Central memory CD8-positive, alpha-beta T cell (primary cell): Measurements from ENCODE around the gene TTBK1.

Experiments
- ATAC-seq: fragments of 150-1000 bp; cut with Tn5 transposase; replicated peaks from 2 replicates; pipeline ENCODE4 v1.10.0; 2022; ENCODE audit warnings: mild to moderate bottlenecking, moderate FRiP score, moderate number of reproducible peaks; ENCODE audit not compliant: poor library complexity, severe bottlenecking; ENCODE audit errors: extremely low read depth
- DNase-seq, 2 donors: peaks; one replicate each; pipeline ENCODE4 v3.0.0; 2021; ENCODE audit warnings: low spot score in 2 of 2
- H3K27ac Mint-ChIP-seq: one replicate; pipeline ENCODE4 v1.8.0; 2022; ENCODE audit warnings: low read depth, mild to moderate bottlenecking, moderate library complexity, mixed read lengths
- H3K27me3 Mint-ChIP-seq: one replicate; pipeline ENCODE4 v1.8.0; 2022; ENCODE audit warnings: mixed read lengths
- H3K36me3 Mint-ChIP-seq: one replicate; pipeline ENCODE4 v1.8.0; 2022; ENCODE audit warnings: mild to moderate bottlenecking, moderate library complexity, mixed read lengths; ENCODE audit not compliant: insufficient read depth
- H3K4me1 Mint-ChIP-seq: one replicate; pipeline ENCODE4 v1.8.0; 2022; ENCODE audit warnings: mixed read lengths
- H3K4me3 Mint-ChIP-seq: one replicate; pipeline ENCODE4 v1.8.0; 2022; ENCODE audit warnings: mild to moderate bottlenecking, moderate library complexity, mixed read lengths
- H3K9me3 Mint-ChIP-seq: one replicate; pipeline ENCODE4 v1.8.0; 2022; ENCODE audit warnings: mixed read lengths

TTBK1 gene

GRCh38 chr6:43213431-43213830 is 29.9 kb upstream of the TTBK1 start:
- H3K27me3 Mint-ChIP-seq, result no peaks in the 10 kb centered on the region
- no peak overlapping the region for H3K27ac Mint-ChIP-seq
- DNase-seq (no peak), ATAC-seq (no peak)
- H3K9me3 Mint-ChIP-seq, result no peaks in the 10 kb centered on the region
- H3K36me3 Mint-ChIP-seq, result peaks cover 13% of the 10 kb centered on the region
- no peaks in the 10 kb centered on the region for H3K4me1 Mint-ChIP-seq
- no peak overlapping the region for H3K4me3 Mint-ChIP-seq

GRCh38 chr6:43215066-43215465 is 28.2 kb upstream of the TTBK1 start:
- Mint-ChIP-seq H3K9me3 (no peaks in the 10 kb centered on the region), H3K36me3 (peaks cover 14% of the 10 kb centered on the region), H3K4me1 (no peaks in the 10 kb centered on the region), H3K4me3 (no peak overlapping the region), H3K27ac (no peak overlapping the region), H3K27me3 (no peaks in the 10 kb centered on the region)
- no peak for DNase-seq
- no peak for ATAC-seq

- no peaks in the 10 kb centered on the region for H3K27me3 Mint-ChIP-seq
Measured at GRCh38 chr6:43216200-43216599, 27.1 kb upstream of the TTBK1 start.

GRCh38 chr6:43217351-43217750 is 25.9 kb upstream of the TTBK1 start:
- ATAC-seq (no peak), DNase-seq (no peak)
- Mint-ChIP-seq H3K4me3 (no peak overlapping the region), H3K36me3 (peaks cover 12% of the 10 kb centered on the region), H3K9me3 (no peaks in the 10 kb centered on the region), H3K27me3 (no peaks in the 10 kb centered on the region), H3K4me1 (no peaks in the 10 kb centered on the region), H3K27ac (no peak overlapping the region)

More at GRCh38 chr6:43216200-43216599, 27.1 kb upstream of the TTBK1 start:
- peaks cover 13% of the 10 kb centered on the region for H3K36me3 Mint-ChIP-seq
- no peak overlapping the region for H3K4me3 Mint-ChIP-seq
- ATAC-seq, result no peak
- H3K9me3 Mint-ChIP-seq, result no peaks in the 10 kb centered on the region
- no peak overlapping the region for H3K27ac Mint-ChIP-seq
- no peaks in the 10 kb centered on the region for H3K4me1 Mint-ChIP-seq
- no peak for DNase-seq

- H3K36me3 Mint-ChIP-seq, result peaks cover 16% of the 10 kb centered on the region
- DNase-seq (no peak), ATAC-seq (no peak)
- H3K4me3 Mint-ChIP-seq, result no peak overlapping the region
- no peaks in the 10 kb centered on the region for H3K9me3 Mint-ChIP-seq
- no peaks in the 10 kb centered on the region for H3K27me3 Mint-ChIP-seq
- peaks cover 9% of the 10 kb centered on the region for H3K4me1 Mint-ChIP-seq
- H3K27ac Mint-ChIP-seq, result peak overlapping the region; percentile 47
Measured at GRCh38 chr6:43219119-43219518, 24.2 kb upstream of the TTBK1 start.

- no peaks in the 10 kb centered on the region for H3K9me3 Mint-ChIP-seq
- peaks cover 16% of the 10 kb centered on the region for H3K4me1 Mint-ChIP-seq
- DNase-seq, result no peak
- H3K36me3 Mint-ChIP-seq, result peaks cover 21% of the 10 kb centered on the region
- peak overlapping the region; percentile 47 for H3K27ac Mint-ChIP-seq
- H3K4me3 Mint-ChIP-seq, result no peak overlapping the region
- ATAC-seq, result no peak
- no peaks in the 10 kb centered on the region for H3K27me3 Mint-ChIP-seq
Measured at GRCh38 chr6:43219814-43220213, 23.5 kb upstream of the TTBK1 start.

- Mint-ChIP-seq H3K27me3 (no peaks in the 10 kb centered on the region), H3K27ac (peak overlapping the region; percentile 99), H3K4me3 (no peak overlapping the region), H3K9me3 (no peaks in the 10 kb centered on the region), H3K36me3 (peaks cover 22% of the 10 kb centered on the region), H3K4me1 (peaks cover 19% of the 10 kb centered on the region)
- no peak for DNase-seq
- ATAC-seq, result no peak
Measured at GRCh38 chr6:43220439-43220951, 22.8 kb upstream of the TTBK1 start.

GRCh38 chr6:43221046-43221972 is 22.0 kb upstream of the TTBK1 start:
- H3K36me3 Mint-ChIP-seq, result peaks cover 25% of the 10 kb centered on the region
- peaks cover 27% of the 10 kb centered on the region for H3K4me1 Mint-ChIP-seq
- H3K4me3 Mint-ChIP-seq, result no peak overlapping the region
- no peaks in the 10 kb centered on the region for H3K27me3 Mint-ChIP-seq
- no peaks in the 10 kb centered on the region for H3K9me3 Mint-ChIP-seq
- DNase-seq, result no peak
- H3K27ac Mint-ChIP-seq, result peak overlapping the region; percentile 99
- ATAC-seq, result no peak

GRCh38 chr6:43222418-43223059 is 20.7 kb upstream of the TTBK1 start:
- H3K9me3 Mint-ChIP-seq, result no peaks in the 10 kb centered on the region
- peaks cover 21% of the 10 kb centered on the region for H3K36me3 Mint-ChIP-seq
- no peak for ATAC-seq
- peaks cover 30% of the 10 kb centered on the region for H3K4me1 Mint-ChIP-seq
- no peak overlapping the region for H3K4me3 Mint-ChIP-seq
- H3K27me3 Mint-ChIP-seq, result no peaks in the 10 kb centered on the region
- DNase-seq, result no peak
- H3K27ac Mint-ChIP-seq, result peak overlapping the region; percentile 99

GRCh38 chr6:43223175-43223574 is 20.1 kb upstream of the TTBK1 start:
- no peak overlapping the region for H3K4me3 Mint-ChIP-seq
- no peaks in the 10 kb centered on the region for H3K9me3 Mint-ChIP-seq
- peaks cover 23% of the 10 kb centered on the region for H3K36me3 Mint-ChIP-seq
- no peak for DNase-seq
- no peak for ATAC-seq
- no peaks in the 10 kb centered on the region for H3K27me3 Mint-ChIP-seq
- peaks cover 35% of the 10 kb centered on the region for H3K4me1 Mint-ChIP-seq
- H3K27ac Mint-ChIP-seq, result peak overlapping the region; percentile 99

- no peak for DNase-seq
- H3K36me3 Mint-ChIP-seq, result peaks cover 26% of the 10 kb centered on the region
- peak overlapping the region; percentile 99 for H3K27ac Mint-ChIP-seq
- ATAC-seq, result no peak
- no peak overlapping the region for H3K4me3 Mint-ChIP-seq
- no peaks in the 10 kb centered on the region for H3K27me3 Mint-ChIP-seq
- H3K4me1 Mint-ChIP-seq, result peaks cover 45% of the 10 kb centered on the region
- no peaks in the 10 kb centered on the region for H3K9me3 Mint-ChIP-seq
Measured at GRCh38 chr6:43226192-43226851, 17.0 kb upstream of the TTBK1 start.

GRCh38 chr6:43228951-43229802 is 14.1 kb upstream of the TTBK1 start, which contains the start of gene DNPH1:
Gene DNPH1 (minus strand): TSS chr6:43229481. CDS start chr6:43229456, 25 bp downstream.
- Mint-ChIP-seq H3K9me3 (no peaks in the 10 kb centered on the region), H3K27me3 (peaks cover 22% of the 10 kb centered on the region), H3K4me1 (peaks cover 35% of the 10 kb centered on the region), H3K27ac (peak within 1 kb of the TSS; percentile 94), H3K4me3 (peak within 1 kb of the TSS; percentile 90), H3K36me3 (peaks cover 19% of the 10 kb centered on the region)
- DNase-seq (peak; percentile 66 to 75), ATAC-seq (peak; percentile 59)
